HepG2 (cell line): ENCODE data around the gene MOV10L1. TPM values are rescaled to one million over a fixed set of nuclear protein-coding genes. Genes with fewer than 3 reads are reported as not detected.

Source experiments
- ATAC-seq: fragments of 200-7000 bp; cut with Tn5 transposase; 3 replicates; pipeline ENCODE4 v1.9.1; 2020; ENCODE audit warnings: mild to moderate bottlenecking, moderate library complexity
- BruUV-seq: library from RNA; stranded (reverse); fragments of 400-500 nt; replicated peaks from 2 replicates; lab custom pipeline; 2021; lab: Mats Ljungman, UMichigan
- CTCF ChIA-PET: fragments of 300-600 bp; formaldehyde crosslinking; extraction: SDS; loops from one replicate; lab custom pipeline; 2021; ENCODE audit warnings: low total read pairs, inconsistent platforms, low intra/inter-chr PET ratio; lab: Yijun Ruan, JAX
- POLR2A ChIA-PET: fragments of 350-600 bp; sonication (Branson Sonifier 250); formaldehyde crosslinking; loops from one replicate; lab custom pipeline; 2020; ENCODE audit warnings: antibody characterized with exemption, inconsistent platforms; lab: Yijun Ruan, JAX
- DNase-seq: peaks from one replicate; pipeline ENCODE4 v3.0.0-alpha.2; 2015; ENCODE audit warnings: low spot score
- FAIRE-seq: peaks from 3 replicates; lab custom pipeline; 2011; peaks lifted over from hg19 to GRCh38; lab: Jason Lieb, UNC
- H2AFZ ChIP-seq: one replicate; pipeline ENCODE4 v1.6.1; 2011; ENCODE audit warnings: low read length, inconsistent platforms
- H3K27ac ChIP-seq: fragments of 300-600 bp; 3 replicates; pipeline ENCODE4 v1.8.0; 2011; ENCODE audit warnings: mixed run types, mild to moderate bottlenecking, mixed read lengths, low read length, inconsistent platforms; ENCODE audit not compliant: insufficient read depth; ENCODE audit errors: extremely low read length
- H3K27me3 ChIP-seq, 2 experiments: fragments of 200-600 bp in 1 of 2; 2 replicates in 1 of 2; 3 replicates in 1 of 2; pipeline versions ENCODE4 v1.6.0 to v1.8.0; 2011; ENCODE audit warnings: low read length in 2 of 2, mild to moderate bottlenecking in 2 of 2, moderate library complexity in 2 of 2, inconsistent platforms in 1 of 2; ENCODE audit not compliant: insufficient read depth in 2 of 2, control insufficient read depth in 1 of 2
- H3K36me3 ChIP-seq, 2 experiments: fragments of 200-600 bp in 1 of 2; replicated peaks in 1 of 2; 2 replicates in 1 of 2; 3 replicates in 1 of 2; pipeline versions ENCODE4 v1.5.1 to v1.8.0; 2011; ENCODE audit warnings: low read length in 2 of 2, inconsistent platforms in 1 of 2; ENCODE audit not compliant: insufficient read depth in 2 of 2, control insufficient read depth in 1 of 2
- H3K4me1 ChIP-seq: 2 replicates; pipeline ENCODE4 v1.5.1; 2012; ENCODE audit warnings: low read length, inconsistent platforms; ENCODE audit not compliant: insufficient read depth
- H3K4me2 ChIP-seq: 2 replicates; pipeline ENCODE4 v1.6.0; 2011; ENCODE audit warnings: low read depth, low read length, inconsistent platforms
- H3K4me3 ChIP-seq, 3 experiments: fragments of 200-600 bp in 1 of 3; sonication (generic), shearing (Covaris generic) in 1 of 3; replicated peaks in 1 of 3; 2 replicates each; pipeline ENCODE4 v1.5.1; 2011 to 2016; ENCODE audit warnings: low read length in 3 of 3, inconsistent platforms in 2 of 3, low read depth in 2 of 3, mild to moderate bottlenecking in 2 of 3, control low read depth in 1 of 3, mixed read lengths in 1 of 3; ENCODE audit not compliant: insufficient read depth in 1 of 3
- H3K79me2 ChIP-seq: one replicate; pipeline ENCODE4 v1.6.1; 2011; ENCODE audit warnings: low read length, inconsistent platforms; ENCODE audit not compliant: insufficient read depth
- H3K9ac ChIP-seq: 2 replicates; pipeline ENCODE4 v1.6.0; 2011; ENCODE audit warnings: mild to moderate bottlenecking, low read depth, low read length, inconsistent platforms; ENCODE audit not compliant: insufficient read depth
- H3K9me3 ChIP-seq: 2 replicates; pipeline ENCODE4 v1.5.1; 2012; ENCODE audit warnings: mild to moderate bottlenecking, low read length
- H4K20me1 ChIP-seq: 2 replicates; pipeline ENCODE4 v1.6.0; 2011; ENCODE audit warnings: inconsistent platforms, mild to moderate bottlenecking, low read length, moderate library complexity; ENCODE audit not compliant: insufficient read depth
- CCAR2 ChIP-seq: fragments of 200-400 bp; formaldehyde crosslinking; optimal IDR thresholded peaks from 2 replicates; pipeline ENCODE3; 2018; ENCODE audit warnings: low read depth, mild to moderate bottlenecking, low read length, moderate library complexity
- ESRRA ChIP-seq: sonication (generic); formaldehyde crosslinking; IDR thresholded peaks from 2 replicates; pipeline ENCODE4 v1.5.1; 2020; ENCODE audit warnings: mild to moderate bottlenecking, low read depth, missing genetic modification reagents
- FOXC1 ChIP-seq: sonication (generic); formaldehyde crosslinking; IDR thresholded peaks from 2 replicates; pipeline ENCODE4 v1.8.0; 2022; ENCODE audit warnings: mild to moderate bottlenecking, missing genetic modification reagents, borderline replicate concordance
- KDM2A ChIP-seq: sonication (generic); formaldehyde crosslinking; IDR thresholded peaks from 2 replicates; pipeline ENCODE4 v1.4.0; 2020; ENCODE audit warnings: low read depth, missing genetic modification reagents, borderline replicate concordance
- RFXAP ChIP-seq: sonication (generic); formaldehyde crosslinking; IDR thresholded peaks from 2 replicates; pipeline ENCODE4 v1.4.0; 2020; ENCODE audit warnings: missing genetic modification reagents, borderline replicate concordance
- SALL1 ChIP-seq: sonication (generic); formaldehyde crosslinking; IDR thresholded peaks from 2 replicates; pipeline ENCODE4 v1.8.0; 2022; ENCODE audit warnings: mild to moderate bottlenecking, missing genetic modification reagents
- SMAD1 ChIP-seq: sonication (generic); formaldehyde crosslinking; IDR thresholded peaks from 2 replicates; pipeline ENCODE4 v1.4.0; 2020; ENCODE audit warnings: missing genetic modification reagents, low read depth, mild to moderate bottlenecking, borderline replicate concordance
- SMARCC2 ChIP-seq: fragments of 450-650 bp; IDR thresholded peaks from 2 replicates; pipeline ENCODE4 v1.6.1; 2017; ENCODE audit warnings: antibody characterized with exemption, mild to moderate bottlenecking
- U2AF2 ChIP-seq: fragments of 200-400 bp; formaldehyde crosslinking; IDR thresholded peaks from 2 replicates; pipeline ENCODE4 v1.6.1; 2017; ENCODE audit warnings: low read depth, mild to moderate bottlenecking, low read length
- ZFP82 ChIP-seq: sonication (generic); formaldehyde crosslinking; IDR thresholded peaks from 2 replicates; pipeline ENCODE4 v1.5.1; 2020; ENCODE audit warnings: mild to moderate bottlenecking, missing genetic modification reagents, borderline replicate concordance
- ZNF124 ChIP-seq: sonication (generic); formaldehyde crosslinking; IDR thresholded peaks from 2 replicates; pipeline ENCODE4 v1.4.0; 2020; ENCODE audit warnings: missing genetic modification reagents
- ZNF296 ChIP-seq: sonication (generic); formaldehyde crosslinking; conservative IDR thresholded peaks from 2 replicates; pipeline ENCODE4 v1.5.0; 2020; ENCODE audit warnings: mild to moderate bottlenecking, missing genetic modification reagents
- ZNF558 ChIP-seq: sonication (generic); formaldehyde crosslinking; IDR thresholded peaks from 2 replicates; pipeline ENCODE4 v1.9.0; 2022; ENCODE audit warnings: mild to moderate bottlenecking, missing genetic modification reagents, borderline replicate concordance
- ZNF777 ChIP-seq: sonication (generic); formaldehyde crosslinking; IDR thresholded peaks from 2 replicates; pipeline ENCODE4 v1.4.0; 2020; ENCODE audit warnings: missing genetic modification reagents
- WGBS: methylation state at CpG from one replicate; pipeline ENCODE4 v1.1.6; 2017; ENCODE audit warnings: low lambda C conversion rate; 5-methylcytosine and 5-hydroxymethylcytosine counted together
- in situ Hi-C: cut with HindIII; loops from 2 replicates; pipeline ENCODE4 v1.10.0; 2017; ENCODE audit warnings: low pct_unique_long_range_greater_than_20kb; ENCODE audit not compliant: extremely low pct_ligation_motif_present
- intact Hi-C: fragments of 100-400 bp; cut with micrococcal nuclease; formaldehyde crosslinking; loops from one replicate; pipeline ENCODE4 v1.10.0; 2022; ENCODE audit not compliant: unreplicated experiment
- polyA plus RNA-seq, 8 experiments: library from polyadenylated mRNA; depleted of rRNA in 3 of 8; stranded (reverse) in 7 of 8; unstranded in 1 of 8; fragments of >200 nt; fragmentation: Illumina TruSeq in 4 of 8; extraction: Trizol in 4 of 8; gene quantifications; 2 replicates each; pipeline versions ENCODE4 v1.2.1 to v1.2.3, GENCODE V29; 2011 to 2016; ENCODE audit warnings: low read depth in 4 of 8, missing spikeins in 1 of 8, mixed read lengths in 1 of 8; ENCODE audit not compliant: insufficient read depth in 1 of 8
- total RNA-seq, 5 experiments: library from RNA; depleted of rRNA; stranded (reverse); fragments of >200 nt; fragmentation: Illumina TruSeq; extraction: Trizol; gene quantifications; 2 replicates each; pipeline ENCODE4 v1.2.3, GENCODE V29; 2016; ENCODE audit warnings: low read depth in 1 of 5
- TF ChIP-seq, protein P1 (sequence below): sonication (generic); formaldehyde crosslinking; IDR thresholded peaks from 2 replicates; pipeline ENCODE4 v1.8.0; 2022; ENCODE audit warnings: mild to moderate bottlenecking, missing genetic modification reagents, borderline replicate concordance
- TF ChIP-seq, protein P2 (sequence below): sonication (generic); formaldehyde crosslinking; IDR thresholded peaks from 2 replicates; pipeline ENCODE4 v1.5.1; 2020; ENCODE audit warnings: missing genetic modification reagents, mild to moderate bottlenecking, borderline replicate concordance
- TF ChIP-seq, protein P3 (sequence below): sonication (generic); formaldehyde crosslinking; IDR thresholded peaks from 2 replicates; pipeline ENCODE4 v1.4.0; 2020; ENCODE audit warnings: missing genetic modification reagents, borderline replicate concordance

The MOV10L1 gene
- total and polyA plus RNA-seq, 2 of the 13 experiments (the other 11 are each of a cell fraction or from before 2014, with no cell fraction given) = 0.11 to 0.12 TPM

DNA sequence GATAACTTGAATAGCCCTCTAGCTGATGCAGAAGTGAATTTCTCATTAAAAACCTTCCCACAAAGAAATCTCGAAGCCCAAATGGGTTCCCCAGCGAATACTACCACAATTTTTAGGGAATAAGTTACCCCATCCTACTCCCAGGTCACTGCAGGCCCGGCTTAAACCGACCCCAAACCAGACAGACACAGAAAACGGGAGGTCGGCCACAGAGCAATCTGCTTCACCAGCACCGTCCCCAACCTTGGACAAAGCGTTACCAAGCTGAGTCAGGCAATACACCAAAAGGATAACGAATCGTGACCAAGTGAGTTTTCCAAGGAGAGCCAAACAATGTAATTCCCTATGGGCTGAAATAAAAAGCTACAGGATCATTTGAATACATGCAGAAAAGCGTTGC lies 575 bp upstream of the MOV10L1 start (continued):
- no peak for TF ChIP-seq CCAR2
- no peak for TF ChIP-seq RFXAP (CRISPR knock-in tag)
- no peak for TF ChIP-seq ESRRA (CRISPR knock-in tag)
- no peak for TF ChIP-seq SMAD1 (CRISPR knock-in tag)

DNA sequence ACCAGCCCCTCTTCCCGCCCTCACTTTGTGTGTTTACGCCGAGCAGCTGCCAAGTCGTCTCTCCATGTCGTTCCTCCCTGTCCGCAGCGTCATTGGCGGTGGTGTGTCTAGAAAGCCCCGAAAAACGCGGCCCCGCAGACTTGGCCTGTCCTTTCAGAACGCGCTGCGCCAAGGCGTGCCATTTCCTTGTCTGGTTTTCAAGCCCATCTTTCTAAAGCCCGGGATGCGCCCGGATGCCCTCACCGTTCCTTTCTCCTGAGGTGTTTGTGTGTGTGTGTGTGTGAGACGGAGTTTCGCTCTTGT lies 557 bp downstream of the MOV10L1 start:
- 86% methylated on average over 22 of the region's 22 CpGs for WGBS
- CTCF ChIA-PET = no interaction called here
- H3K4me1 ChIP-seq = no peaks in the 10 kb centered on the region
- TF ChIP-seq ZNF124 (CRISPR knock-in tag) (no peak), ZNF558 (CRISPR knock-in tag) (no peak), ZFP82 (CRISPR knock-in tag) (no peak), SALL1 (CRISPR knock-in tag) (no peak), ZNF296 (CRISPR knock-in tag) (no peak), U2AF2 (no peak), FOXC1 (CRISPR knock-in tag) (no peak), KDM2A (CRISPR knock-in tag) (no peak), ZNF777 (CRISPR knock-in tag) (no peak), SMARCC2 (no peak)
- TF ChIP-seq, protein P1, sequence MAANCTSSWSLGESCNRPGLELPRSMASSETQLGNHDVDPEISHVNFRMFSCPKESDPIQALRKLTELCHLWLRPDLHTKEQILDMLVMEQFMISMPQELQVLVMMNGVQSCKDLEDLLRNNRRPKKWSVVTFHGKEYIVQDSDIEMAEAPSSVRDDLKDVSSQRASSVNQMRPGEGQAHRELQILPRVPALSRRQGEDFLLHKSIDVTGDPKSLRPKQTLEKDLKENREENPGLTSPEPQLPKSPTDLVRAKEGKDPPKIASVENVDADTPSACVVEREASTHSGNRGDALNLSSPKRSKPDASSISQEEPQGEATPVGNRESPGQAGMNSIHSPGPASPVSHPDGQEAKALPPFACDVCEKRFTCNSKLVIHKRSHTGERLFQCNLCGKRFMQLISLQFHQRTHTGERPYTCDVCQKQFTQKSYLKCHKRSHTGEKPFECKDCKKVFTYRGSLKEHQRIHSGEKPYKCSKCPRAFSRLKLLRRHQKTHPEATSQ (CRISPR knock-in tag) = no peak
- TF ChIP-seq, protein P2, sequence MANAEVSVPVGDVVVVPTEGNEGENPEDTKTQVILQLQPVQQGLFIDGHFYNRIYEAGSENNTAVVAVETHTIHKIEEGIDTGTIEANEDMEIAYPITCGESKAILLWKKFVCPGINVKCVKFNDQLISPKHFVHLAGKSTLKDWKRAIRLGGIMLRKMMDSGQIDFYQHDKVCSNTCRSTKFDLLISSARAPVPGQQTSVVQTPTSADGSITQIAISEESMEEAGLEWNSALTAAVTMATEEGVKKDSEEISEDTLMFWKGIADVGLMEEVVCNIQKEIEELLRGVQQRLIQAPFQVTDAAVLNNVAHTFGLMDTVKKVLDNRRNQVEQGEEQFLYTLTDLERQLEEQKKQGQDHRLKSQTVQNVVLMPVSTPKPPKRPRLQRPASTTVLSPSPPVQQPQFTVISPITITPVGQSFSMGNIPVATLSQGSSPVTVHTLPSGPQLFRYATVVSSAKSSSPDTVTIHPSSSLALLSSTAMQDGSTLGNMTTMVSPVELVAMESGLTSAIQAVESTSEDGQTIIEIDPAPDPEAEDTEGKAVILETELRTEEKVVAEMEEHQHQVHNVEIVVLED (CRISPR knock-in tag) = no peak
- TF ChIP-seq, protein P3, sequence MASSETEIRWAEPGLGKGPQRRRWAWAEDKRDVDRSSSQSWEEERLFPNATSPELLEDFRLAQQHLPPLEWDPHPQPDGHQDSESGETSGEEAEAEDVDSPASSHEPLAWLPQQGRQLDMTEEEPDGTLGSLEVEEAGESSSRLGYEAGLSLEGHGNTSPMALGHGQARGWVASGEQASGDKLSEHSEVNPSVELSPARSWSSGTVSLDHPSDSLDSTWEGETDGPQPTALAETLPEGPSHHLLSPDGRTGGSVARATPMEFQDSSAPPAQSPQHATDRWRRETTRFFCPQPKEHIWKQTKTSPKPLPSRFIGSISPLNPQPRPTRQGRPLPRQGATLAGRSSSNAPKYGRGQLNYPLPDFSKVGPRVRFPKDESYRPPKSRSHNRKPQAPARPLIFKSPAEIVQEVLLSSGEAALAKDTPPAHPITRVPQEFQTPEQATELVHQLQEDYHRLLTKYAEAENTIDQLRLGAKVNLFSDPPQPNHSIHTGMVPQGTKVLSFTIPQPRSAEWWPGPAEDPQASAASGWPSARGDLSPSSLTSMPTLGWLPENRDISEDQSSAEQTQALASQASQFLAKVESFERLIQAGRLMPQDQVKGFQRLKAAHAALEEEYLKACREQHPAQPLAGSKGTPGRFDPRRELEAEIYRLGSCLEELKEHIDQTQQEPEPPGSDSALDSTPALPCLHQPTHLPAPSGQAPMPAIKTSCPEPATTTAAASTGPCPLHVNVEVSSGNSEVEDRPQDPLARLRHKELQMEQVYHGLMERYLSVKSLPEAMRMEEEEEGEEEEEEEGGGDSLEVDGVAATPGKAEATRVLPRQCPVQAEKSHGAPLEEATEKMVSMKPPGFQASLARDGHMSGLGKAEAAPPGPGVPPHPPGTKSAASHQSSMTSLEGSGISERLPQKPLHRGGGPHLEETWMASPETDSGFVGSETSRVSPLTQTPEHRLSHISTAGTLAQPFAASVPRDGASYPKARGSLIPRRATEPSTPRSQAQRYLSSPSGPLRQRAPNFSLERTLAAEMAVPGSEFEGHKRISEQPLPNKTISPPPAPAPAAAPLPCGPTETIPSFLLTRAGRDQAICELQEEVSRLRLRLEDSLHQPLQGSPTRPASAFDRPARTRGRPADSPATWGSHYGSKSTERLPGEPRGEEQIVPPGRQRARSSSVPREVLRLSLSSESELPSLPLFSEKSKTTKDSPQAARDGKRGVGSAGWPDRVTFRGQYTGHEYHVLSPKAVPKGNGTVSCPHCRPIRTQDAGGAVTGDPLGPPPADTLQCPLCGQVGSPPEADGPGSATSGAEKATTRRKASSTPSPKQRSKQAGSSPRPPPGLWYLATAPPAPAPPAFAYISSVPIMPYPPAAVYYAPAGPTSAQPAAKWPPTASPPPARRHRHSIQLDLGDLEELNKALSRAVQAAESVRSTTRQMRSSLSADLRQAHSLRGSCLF (CRISPR knock-in tag) = no peak

More for the DNA sequence above, 557 bp downstream of the MOV10L1 start:
- H3K27ac ChIP-seq = no peak overlapping the region
- no peaks in the 10 kb centered on the region for H3K36me3 ChIP-seq
- peaks cover 2 to 14% of the 10 kb centered on the region in 2 experiments; a peak in 4 of 5 replicates for H3K27me3 ChIP-seq
- DNase-seq = no peak
- no peak for FAIRE-seq
- POLR2A ChIA-PET = no interaction called here
- no peak overlapping the region for H3K4me3 ChIP-seq
- H3K4me2 ChIP-seq = no peak overlapping the region
- H3K9me3 ChIP-seq = no peaks in the 10 kb centered on the region
- H3K9ac ChIP-seq = no peak overlapping the region
- no peaks in the 10 kb centered on the region for H3K79me2 ChIP-seq
- no peak for ATAC-seq
- intact Hi-C loops (no loop called here), in situ Hi-C loops (no loop called here)
- no peaks in the 10 kb centered on the region for H4K20me1 ChIP-seq
- no peak overlapping the region for H2AFZ ChIP-seq
- no TSS peak for BruUV-seq
